PC-3 (cell line): ENCODE results near the gene ZNF37A.

Experiments
- CTCF ChIP-seq: fragments of 300-600 bp; sonication (generic); conservative IDR thresholded peaks from 2 replicates; pipeline ENCODE4 v1.5.1; 2017; ENCODE audit warnings: antibody characterized with exemption, low read depth, mild to moderate bottlenecking, low read length
- EZH2phosphoT487 ChIP-seq: fragments of 300-600 bp; sonication (generic); IDR thresholded peaks from 2 replicates; pipeline ENCODE4 v1.6.1; 2018; ENCODE audit warnings: mild to moderate bottlenecking, antibody characterized with exemption, low read length, borderline replicate concordance

- TF ChIP-seq CTCF (no peak), EZH2phosphoT487 (no peak)
Observed at GRCh38 chr10:38157270-38157685, 63.1 kb downstream of the ZNF37A start.
